Gastroesophageal sphincter (tissue), 4 donors: ENCODE results near the gene TUBB4A. TPM values are rescaled to one million over a fixed set of nuclear protein-coding genes. Genes with fewer than 3 reads are reported as not detected.

Experiments
- ATAC-seq: fragments of 150-250 bp; one replicate; pipeline ENCODE4 v1.9.1; 2016; ENCODE audit warnings: mild to moderate bottlenecking, moderate library complexity
- H3K27ac ChIP-seq, 4 donors: fragments of 200-600 bp; sonication (generic) in 3 of 4; 1 replicate in 3 of 4; 2 replicates in 1 of 4; pipeline ENCODE4 v1.5.1; 2016 to 2019
- H3K27me3 ChIP-seq: fragments of 200-600 bp; sonication (generic); one replicate; pipeline ENCODE4 v1.5.1; 2019
- H3K36me3 ChIP-seq, 2 donors: fragments of 200-600 bp; sonication (generic); one replicate each; pipeline ENCODE4 v1.5.1; 2019; ENCODE audit warnings: control low read depth in 1 of 2
- H3K4me1 ChIP-seq, 3 donors: fragments of 200-600 bp; sonication (generic); 1 replicate in 2 of 3; 2 replicates in 1 of 3; pipeline ENCODE4 v1.5.1; 2016 to 2019; ENCODE audit warnings: control low read depth in 2 of 3
- H3K4me3 ChIP-seq, 2 donors: fragments of 200-600 bp; sonication (generic); one replicate each; pipeline ENCODE4 v1.5.1; 2019; ENCODE audit warnings: mild to moderate bottlenecking in 1 of 2, moderate library complexity in 1 of 2
- H3K9me3 ChIP-seq, 3 donors: fragments of 200-600 bp; sonication (generic); one replicate each; pipeline ENCODE4 v1.5.1; 2017 to 2019; ENCODE audit warnings: control low read depth in 2 of 3
- EP300 ChIP-seq: sonication (generic); formaldehyde crosslinking; IDR thresholded peaks from one replicate; pipeline ENCODE4 v1.6.1; 2017; ENCODE audit warnings: antibody characterized with exemption, mild to moderate bottlenecking
- POLR2A ChIP-seq, 2 donors: fragments of 450-650 bp; IDR thresholded peaks; one replicate each; pipeline ENCODE4 v1.6.1; 2017; ENCODE audit warnings: antibody characterized with exemption in 2 of 2, mild to moderate bottlenecking in 2 of 2, moderate library complexity in 1 of 2
- POLR2AphosphoS5 ChIP-seq: sonication (generic); formaldehyde crosslinking; IDR thresholded peaks from one replicate; pipeline ENCODE4 v1.6.1; 2017; ENCODE audit warnings: antibody characterized with exemption
- WGBS, 2 donors: methylation state at CpG; one replicate each; pipeline ENCODE4 v1.1.5; 2018; ENCODE audit warnings: low coverage in 1 of 2; 5-methylcytosine and 5-hydroxymethylcytosine counted together
- total RNA-seq, 4 donors: library from RNA; depleted of rRNA; stranded (reverse); fragments of >200 nt; gene quantifications; one replicate each; pipeline ENCODE4 v1.1.0, GENCODE V29; 2016
- TF ChIP-seq, protein P1 (sequence below), 4 experiments: fragments of 200-600 bp in 2 of 4; fragments of 450-650 bp in 2 of 4; sonication (generic) in 1 of 4; IDR thresholded peaks; one replicate each; pipeline ENCODE4 v1.5.1; 2017 to 2019; ENCODE audit warnings: antibody characterized with exemption in 4 of 4, mild to moderate bottlenecking in 2 of 4, moderate library complexity in 2 of 4

Gene TUBB4A
- total RNA-seq, 4 donors from 2014 or later = 1.2 to 3.2 (median 2.2) TPM

DNA sequence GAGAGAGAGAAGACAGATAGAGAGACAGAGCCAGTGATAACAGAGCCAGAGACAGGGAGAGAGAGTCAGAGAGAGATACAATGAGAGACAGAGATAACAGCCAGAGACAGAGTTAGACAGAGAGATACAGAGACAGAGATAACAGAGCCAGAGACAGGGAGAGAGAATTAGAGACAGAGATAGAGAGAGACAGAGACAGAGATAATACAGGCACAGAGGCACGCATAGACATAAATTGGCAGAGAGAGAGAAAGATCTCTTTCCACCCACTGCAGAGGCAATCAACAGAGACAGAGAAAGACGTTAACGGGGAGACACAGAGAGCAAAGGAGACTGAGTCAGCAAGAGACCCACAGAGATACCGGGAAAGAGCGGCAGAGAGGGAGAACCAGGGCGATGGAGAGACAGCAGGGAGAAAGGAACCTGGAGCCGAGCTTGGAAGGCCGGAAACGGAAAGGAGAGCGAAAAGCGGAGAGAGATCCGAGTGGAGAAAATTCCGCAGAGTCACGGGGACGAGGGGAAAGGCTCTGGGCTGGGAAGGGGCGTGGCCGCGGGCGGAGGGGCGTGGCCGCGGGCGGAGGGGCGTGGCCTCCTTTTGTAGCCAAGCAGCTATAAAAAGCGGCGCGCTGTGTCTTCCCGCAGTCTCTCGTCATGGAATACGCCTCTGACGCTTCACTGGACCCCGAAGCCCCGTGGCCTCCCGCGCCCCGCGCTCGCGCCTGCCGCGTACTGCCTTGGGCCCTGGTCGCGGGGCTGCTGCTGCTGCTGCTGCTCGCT, 28.5 kb upstream of the TUBB4A start, which contains the start of gene TNFSF9:
Gene TNFSF9 (plus strand): TSS at position 641 of the 777 bp plus-strand sequence. CDS start 11 bp downstream, at position 652.
- H3K36me3 ChIP-seq = no peaks in the 10 kb centered on the region
- 0% methylated on average over 8 to 25 of the region's 44 CpGs for WGBS, 2 donors
- H3K27me3 ChIP-seq = peaks cover 45% of the 10 kb centered on the region
- H3K4me1 ChIP-seq = peaks cover 0 to 39% (median 9%) of the 10 kb centered on the region in 3 donors
- peak; percentile 43 for TF ChIP-seq POLR2AphosphoS5
- peak; percentile 49 to 54 for TF ChIP-seq POLR2A (IDR thresholded peaks at IDR 0.05)
- TF ChIP-seq, protein P1, sequence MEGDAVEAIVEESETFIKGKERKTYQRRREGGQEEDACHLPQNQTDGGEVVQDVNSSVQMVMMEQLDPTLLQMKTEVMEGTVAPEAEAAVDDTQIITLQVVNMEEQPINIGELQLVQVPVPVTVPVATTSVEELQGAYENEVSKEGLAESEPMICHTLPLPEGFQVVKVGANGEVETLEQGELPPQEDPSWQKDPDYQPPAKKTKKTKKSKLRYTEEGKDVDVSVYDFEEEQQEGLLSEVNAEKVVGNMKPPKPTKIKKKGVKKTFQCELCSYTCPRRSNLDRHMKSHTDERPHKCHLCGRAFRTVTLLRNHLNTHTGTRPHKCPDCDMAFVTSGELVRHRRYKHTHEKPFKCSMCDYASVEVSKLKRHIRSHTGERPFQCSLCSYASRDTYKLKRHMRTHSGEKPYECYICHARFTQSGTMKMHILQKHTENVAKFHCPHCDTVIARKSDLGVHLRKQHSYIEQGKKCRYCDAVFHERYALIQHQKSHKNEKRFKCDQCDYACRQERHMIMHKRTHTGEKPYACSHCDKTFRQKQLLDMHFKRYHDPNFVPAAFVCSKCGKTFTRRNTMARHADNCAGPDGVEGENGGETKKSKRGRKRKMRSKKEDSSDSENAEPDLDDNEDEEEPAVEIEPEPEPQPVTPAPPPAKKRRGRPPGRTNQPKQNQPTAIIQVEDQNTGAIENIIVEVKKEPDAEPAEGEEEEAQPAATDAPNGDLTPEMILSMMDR (IDR thresholded peaks at IDR 0.05) = no peak
- TF ChIP-seq EP300 = no peak
- peak; percentile 92 for ATAC-seq
- H3K9me3 ChIP-seq = no peaks in the 10 kb centered on the region
- peak within 1 kb of the TSS in 3 of 4 donors; percentile 55 to 80 (median 60) for H3K27ac ChIP-seq
- peak within 1 kb of the TSS; percentile 41 to 58 for H3K4me3 ChIP-seq

DNA sequence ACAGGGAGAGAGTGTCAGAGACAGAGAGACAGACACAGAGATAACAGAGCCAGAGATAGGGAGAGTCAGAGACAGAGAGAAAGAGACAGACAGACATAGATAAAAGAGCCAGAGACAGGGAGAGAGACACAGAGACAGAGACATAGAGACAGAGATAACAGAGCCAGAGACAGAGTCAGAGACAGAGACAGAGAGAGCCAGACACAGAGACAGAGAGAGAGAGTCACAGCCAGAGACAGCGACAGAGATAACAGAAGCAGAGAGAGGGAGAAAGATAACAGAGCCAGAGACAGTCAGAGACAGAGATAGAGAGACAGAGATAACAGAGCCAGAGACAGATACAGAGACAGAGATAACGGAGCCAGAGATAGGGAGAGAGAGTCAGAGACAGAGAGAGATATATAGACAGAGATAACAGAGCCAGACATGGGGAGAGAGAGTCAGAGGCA, 27.9 kb upstream of the TUBB4A start:
- Histone ChIP-seq H3K27me3 (peaks cover 42% of the 10 kb centered on the region), H3K27ac (peak overlapping the region in 2 of 4 donors; percentile 21 to 80), H3K4me1 (peaks cover 0 to 39% (median 9%) of the 10 kb centered on the region in 3 donors), H3K9me3 (no peaks in the 10 kb centered on the region), H3K36me3 (no peaks in the 10 kb centered on the region), H3K4me3 (peak overlapping the region in 1 of 2 donors; percentile 58)
- TF ChIP-seq, protein P1 (IDR thresholded peaks at IDR 0.05) = no peak
- no peak for TF ChIP-seq POLR2AphosphoS5
- TF ChIP-seq POLR2A (IDR thresholded peaks at IDR 0.05) = no peak
- TF ChIP-seq EP300 = no peak
- WGBS, 2 donors = 61 to 70% methylated on average over 2 of the region's 2 CpGs
- no peak for ATAC-seq

DNA sequence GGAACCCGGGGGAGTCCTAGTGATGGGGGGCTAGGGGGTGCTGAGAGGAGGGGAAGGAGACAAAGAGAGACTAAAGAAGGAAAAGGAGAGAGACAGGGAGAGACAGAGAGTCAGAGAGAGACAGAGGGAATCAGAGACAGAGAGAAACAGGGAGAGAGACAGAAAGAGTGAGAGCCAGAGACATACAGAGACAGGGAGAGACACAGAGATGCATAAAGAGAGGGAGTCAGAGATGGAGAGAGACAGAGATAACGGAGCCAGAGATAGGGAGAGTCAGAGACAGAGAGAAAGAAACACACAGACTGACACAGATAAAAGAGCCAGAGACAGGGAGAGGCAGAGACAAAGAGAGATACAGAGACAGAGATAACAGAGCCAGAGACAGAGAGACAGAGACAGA, 27.2 kb upstream of the TUBB4A start:
- no peak for TF ChIP-seq EP300
- no peak for TF ChIP-seq POLR2AphosphoS5
- TF ChIP-seq, protein P1 (IDR thresholded peaks at IDR 0.05) = no peak
- no peak for TF ChIP-seq POLR2A (IDR thresholded peaks at IDR 0.05)
- WGBS, 2 donors = 42 to 50% methylated on average over 1 to 2 of the region's 2 CpGs
- no peak overlapping the region for H3K4me3 ChIP-seq

DNA sequence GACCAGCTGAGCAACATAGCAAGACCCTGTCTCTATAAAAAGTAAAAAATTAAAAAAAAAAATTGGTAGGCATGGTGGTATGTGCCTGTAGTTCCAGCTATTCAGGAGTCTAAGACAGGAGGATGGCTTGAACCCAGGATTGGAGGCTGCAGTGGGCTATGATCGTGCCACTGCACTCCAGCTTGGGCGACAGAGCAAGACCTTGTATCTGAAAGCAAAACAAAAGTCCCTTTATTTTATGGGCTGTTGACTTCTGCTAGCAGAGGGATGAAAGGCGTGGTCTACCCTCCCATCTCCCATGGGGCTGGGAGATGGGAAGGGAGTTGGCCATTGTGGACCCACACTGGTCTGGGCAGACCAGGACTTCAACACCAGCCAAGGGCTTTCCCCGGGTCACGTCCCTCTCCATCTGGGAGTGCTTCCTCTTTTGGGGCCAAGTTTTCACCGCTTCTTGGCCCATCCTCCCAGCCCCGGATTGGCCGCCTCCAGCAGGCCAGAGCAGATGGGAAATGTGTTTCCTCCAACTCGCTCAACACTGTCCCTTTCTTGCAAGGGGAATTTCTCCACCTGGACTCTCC, 26.5 kb upstream of the TUBB4A start:
- ATAC-seq = peak; percentile 28
- H3K9me3 ChIP-seq = no peaks in the 10 kb centered on the region
- 24 to 59% methylated on average over 3 to 9 of the region's 9 CpGs for WGBS, 2 donors
- peaks cover 0 to 34% (median 9%) of the 10 kb centered on the region in 3 donors for H3K4me1 ChIP-seq
- TF ChIP-seq, protein P1 (IDR thresholded peaks at IDR 0.05) = no peak
- no peak for TF ChIP-seq POLR2A (IDR thresholded peaks at IDR 0.05)
- TF ChIP-seq POLR2AphosphoS5 = no peak
- no peak for TF ChIP-seq EP300
- no peaks in the 10 kb centered on the region for H3K36me3 ChIP-seq
- no peak overlapping the region for H3K4me3 ChIP-seq
- H3K27ac ChIP-seq = peak overlapping the region in 1 of 4 donors; percentile 46
- H3K27me3 ChIP-seq = peaks cover 28% of the 10 kb centered on the region

More for the DNA sequence above, 27.2 kb upstream of the TUBB4A start:
- H3K27me3 ChIP-seq = peaks cover 36% of the 10 kb centered on the region
- peaks cover 0 to 39% (median 9%) of the 10 kb centered on the region in 3 donors for H3K4me1 ChIP-seq
- ATAC-seq = no peak
- no peaks in the 10 kb centered on the region for H3K9me3 ChIP-seq
- no peaks in the 10 kb centered on the region for H3K36me3 ChIP-seq
- peak overlapping the region in 1 of 4 donors; percentile 46 for H3K27ac ChIP-seq
